Forelimb muscle (tissue), 1 donor: Measurements from ENCODE around the gene FZR1. TPM values are rescaled to one million over a fixed set of nuclear protein-coding genes. Genes with fewer than 3 reads are reported as not detected.
"Not testable (repeated sequence)": the region's sequence is repeated elsewhere in the genome, so short reads cannot be mapped to it uniquely, and the experiment has no call there.

ENCODE experiments used
- DNase-seq: peaks from one replicate; pipeline ENCODE4 v3.0.0-alpha.2; 2013; ENCODE audit warnings: low read depth
- polyA plus RNA-seq: library from polyadenylated mRNA; unstranded; fragments of 120-200 nt; gene quantifications from one replicate; pipeline ENCODE4 v1.2.1, GENCODE V29; 2013; ENCODE audit not compliant: insufficient read length

The FZR1 gene
- polyA plus RNA-seq, 1 donor, result 26.9 TPM

DNA sequence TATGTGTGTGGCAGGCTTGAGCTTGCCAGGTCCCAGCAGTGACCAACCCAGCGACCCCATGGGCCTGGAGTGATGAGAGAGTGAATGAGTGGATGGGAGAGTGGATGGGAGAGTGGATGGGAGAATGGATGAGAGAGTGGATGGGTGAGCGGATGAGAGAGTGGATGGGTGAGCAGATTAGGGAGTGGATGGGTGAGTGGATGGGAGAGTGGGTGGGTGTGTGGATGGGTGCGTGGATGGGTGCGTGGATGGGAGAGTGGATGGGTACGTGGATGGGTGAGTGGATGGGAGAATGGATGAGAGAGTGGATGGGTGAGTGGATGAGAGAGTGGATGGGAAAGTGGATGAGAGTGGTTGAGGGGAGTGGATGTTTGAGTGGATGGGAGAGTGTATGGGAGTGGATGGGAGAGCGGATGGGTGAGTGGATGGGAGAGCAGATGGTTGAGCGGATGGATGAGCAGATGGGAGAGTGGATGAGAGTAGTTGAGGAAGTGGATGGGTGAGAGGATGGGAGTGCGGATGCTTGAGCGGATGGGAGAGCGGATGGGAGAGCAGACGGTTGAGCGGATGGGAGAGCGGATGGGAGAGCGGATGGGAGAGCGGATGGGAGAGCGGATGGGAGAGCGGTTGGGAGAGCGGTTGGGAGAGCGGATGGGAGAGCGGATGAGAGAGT is 22.6 kb downstream of the FZR1 start:
- no peak for DNase-seq

DNA sequence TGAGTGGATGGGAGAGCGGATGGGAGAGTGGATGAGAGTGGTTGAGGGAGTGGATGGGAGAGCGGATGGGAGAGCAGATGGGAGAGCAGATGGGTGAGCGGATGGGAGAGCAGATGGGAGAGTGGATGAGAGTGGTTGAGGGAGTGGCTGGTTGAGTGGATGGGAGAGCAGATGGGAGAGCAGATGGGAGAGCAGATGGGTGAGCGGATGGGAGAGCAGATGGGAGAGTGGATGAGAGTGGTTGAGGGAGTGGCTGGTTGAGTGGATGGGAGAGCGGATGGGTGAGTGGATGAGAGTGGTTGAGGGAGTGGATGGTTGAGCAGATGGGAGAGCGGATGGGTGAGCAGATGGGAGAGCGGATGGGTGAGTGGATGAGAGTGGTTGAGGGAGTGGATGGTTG is 23.2 kb downstream of the FZR1 start:
- not testable (repeated sequence) for DNase-seq

DNA sequence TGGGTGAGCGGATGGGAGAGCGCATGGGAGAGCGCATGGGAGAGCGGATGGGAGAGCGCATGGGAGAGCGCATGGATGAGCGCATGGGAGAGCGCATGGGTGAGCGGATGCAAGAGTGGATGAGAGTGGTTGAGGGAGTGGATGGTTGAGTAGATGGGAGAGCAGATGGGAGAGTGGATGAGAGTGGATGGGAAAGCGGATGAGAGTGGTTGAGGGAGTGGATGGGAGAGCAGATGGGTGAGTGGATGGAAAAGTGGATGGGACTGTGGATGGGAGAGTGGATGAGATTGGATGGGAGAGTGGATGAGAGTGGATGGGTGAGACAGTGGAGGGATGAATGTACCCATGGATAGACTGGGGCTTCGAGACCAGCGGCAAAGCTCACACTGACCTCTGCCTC is 24.3 kb downstream of the FZR1 start:
- DNase-seq, result no peak

DNA sequence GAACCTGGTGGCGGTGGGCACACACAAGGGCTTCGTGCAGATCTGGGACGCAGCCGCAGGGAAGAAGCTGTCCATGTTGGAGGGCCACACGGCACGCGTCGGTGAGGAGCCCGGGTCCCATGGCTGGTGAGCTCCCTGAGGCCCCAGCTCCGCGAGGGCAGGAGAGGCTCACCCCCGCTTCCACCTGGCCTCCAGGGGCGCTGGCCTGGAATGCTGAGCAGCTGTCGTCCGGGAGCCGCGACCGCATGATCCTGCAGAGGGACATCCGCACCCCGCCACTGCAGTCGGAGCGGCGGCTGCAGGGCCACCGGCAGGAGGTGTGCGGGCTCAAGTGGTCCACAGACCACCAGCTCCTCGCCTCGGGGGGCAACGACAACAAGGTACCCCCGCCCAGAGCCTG is 25.6 kb downstream of the FZR1 start:
- DNase-seq, result no peak

DNA sequence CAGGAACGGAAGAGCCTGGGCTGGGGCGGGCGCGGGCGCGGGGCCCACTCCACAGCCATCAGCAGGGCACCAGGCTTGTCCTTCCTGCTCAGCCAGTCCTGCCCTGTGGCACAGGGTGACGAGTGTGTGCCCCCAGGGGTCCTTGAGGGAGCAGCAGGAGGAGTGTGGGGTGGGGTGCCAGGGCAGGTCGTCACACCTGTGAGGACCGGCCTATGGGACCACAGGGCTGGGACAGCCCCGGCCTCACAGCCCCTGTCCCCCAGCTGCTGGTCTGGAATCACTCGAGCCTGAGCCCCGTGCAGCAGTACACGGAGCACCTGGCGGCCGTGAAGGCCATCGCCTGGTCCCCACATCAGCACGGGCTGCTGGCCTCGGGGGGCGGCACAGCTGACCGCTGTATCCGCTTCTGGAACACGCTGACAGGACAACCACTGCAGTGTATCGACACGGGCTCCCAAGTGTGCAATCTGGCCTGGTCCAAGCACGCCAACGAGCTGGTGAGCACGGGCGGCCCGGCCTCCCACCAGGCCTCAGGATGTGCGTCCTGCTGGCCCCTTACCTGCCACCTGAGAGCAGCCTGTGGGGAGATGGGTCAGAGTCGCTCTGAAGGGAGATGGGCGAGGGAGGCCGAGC is 26.2 kb downstream of the FZR1 start:
- DNase-seq, result no peak

DNA sequence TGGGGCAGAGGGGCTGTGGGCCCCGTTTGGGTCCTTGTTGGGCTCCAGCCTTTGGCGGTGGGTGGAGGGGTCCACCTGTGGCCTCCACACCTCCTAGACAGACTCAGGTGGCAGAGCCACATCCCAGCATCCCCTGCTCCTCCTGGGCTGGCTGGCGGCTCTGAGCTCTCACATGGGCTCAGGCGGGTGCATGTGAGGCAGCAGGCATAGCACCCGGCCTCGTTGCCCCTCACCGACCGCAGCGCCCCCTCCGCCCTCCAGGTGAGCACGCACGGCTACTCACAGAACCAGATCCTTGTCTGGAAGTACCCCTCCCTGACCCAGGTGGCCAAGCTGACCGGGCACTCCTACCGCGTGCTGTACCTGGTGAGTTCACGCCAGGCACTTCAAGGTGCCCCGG is 26.9 kb downstream of the FZR1 start:
- no peak for DNase-seq

DNA sequence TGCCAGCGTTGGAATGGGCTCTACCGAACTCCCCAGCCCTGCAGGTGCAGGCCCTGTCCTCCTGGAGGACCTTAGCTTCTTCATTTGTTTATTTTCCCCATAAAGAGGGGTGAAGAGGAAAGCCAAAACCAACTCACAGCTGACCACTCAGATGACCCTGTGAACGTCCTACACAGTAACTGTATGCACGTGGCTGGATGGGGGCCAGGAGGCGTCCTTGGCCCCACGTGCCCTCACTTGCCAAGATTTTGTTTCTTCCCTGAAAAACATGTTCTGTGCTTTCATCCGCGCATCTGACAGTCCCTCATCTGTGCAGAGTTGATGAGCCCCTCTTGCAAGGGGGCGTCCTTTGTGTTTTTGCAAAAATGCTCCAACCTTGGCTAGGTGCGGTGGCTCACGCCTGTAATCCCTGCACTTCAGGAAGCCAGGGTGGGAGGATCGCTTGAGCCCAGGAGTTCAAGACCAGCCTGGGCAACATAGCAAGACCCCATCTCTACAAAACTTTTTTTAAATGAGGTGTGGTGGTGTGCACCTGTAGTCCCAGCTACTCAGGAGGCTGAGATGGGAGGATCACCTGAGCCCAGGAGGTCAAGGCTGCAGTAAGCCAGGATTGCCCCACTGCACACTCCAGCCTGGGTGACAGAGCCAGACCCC is 27.6 kb downstream of the FZR1 start:
- DNase-seq, result no peak

DNA sequence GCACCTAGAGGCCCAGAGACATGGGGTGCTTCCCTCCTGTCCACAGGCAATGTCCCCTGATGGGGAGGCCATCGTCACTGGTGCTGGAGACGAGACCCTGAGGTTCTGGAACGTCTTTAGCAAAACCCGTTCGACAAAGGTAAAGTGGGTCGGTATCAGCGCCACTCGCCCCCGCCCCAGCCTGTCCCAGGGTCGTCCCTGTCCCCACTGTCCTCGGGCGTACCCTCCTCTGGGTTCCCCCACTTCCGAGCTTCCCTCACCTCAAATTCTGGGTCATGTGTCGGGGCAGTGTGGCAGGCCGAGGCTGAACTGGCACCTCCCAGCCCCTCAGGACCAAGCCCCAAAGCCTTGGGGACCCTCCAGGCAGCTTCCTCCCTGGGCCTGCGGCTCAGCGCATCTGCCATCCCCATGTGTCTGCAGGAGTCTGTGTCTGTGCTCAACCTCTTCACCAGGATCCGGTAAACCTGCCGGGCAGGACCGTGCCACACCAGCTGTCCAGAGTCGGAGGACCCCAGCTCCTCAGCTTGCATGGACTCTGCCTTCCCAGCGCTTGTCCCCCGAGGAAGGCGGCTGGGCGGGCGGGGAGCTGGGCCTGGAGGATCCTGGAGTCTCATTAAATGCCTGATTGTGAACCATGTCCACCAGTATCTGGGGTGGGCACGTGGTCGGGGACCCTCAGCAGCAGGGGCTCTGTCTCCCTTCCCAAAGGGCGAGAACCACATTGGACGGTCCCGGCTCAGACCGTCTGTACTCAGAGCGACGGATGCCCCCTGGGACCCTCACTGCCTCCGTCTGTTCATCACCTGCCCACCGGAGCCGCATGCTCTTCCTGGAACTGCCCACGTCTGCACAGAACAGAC is 28.5 kb downstream of the FZR1 start:
- no peak for DNase-seq

DNA sequence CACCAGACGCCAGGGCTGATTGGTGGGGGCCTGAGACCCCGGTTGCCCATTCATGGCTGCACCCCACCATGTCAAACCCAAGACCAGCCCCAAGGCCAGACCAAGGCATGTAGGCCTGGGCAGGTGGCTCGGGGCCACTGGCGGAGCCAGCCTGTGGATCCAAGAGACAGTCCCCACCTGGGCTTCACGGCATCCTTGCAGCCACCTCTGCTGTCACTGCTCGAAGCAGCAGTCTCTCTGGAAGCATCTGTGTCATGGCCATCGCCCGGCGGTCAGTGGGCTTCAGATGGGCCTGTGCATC is 29.1 kb downstream of the FZR1 start:
- no peak for DNase-seq

DNA sequence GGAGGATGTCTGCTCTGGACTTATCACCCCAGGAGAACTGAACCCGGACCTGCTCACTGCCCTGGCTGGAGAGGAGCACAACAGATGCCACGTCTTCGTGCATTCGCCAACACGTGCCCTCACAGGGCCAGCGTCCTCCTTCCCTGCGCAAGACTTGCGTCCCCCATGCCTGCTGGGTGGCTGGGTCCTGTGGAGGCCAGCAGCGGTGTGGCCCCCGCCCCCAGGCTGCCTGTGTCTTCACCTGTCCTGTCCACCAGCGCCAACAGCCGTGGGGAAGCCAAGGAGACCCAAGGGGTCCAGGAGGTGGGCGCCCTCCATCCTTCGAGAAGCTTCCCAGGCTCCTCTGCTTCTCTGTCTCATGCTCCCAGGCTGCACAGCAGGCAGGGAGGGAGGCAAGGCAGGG is 29.5 kb downstream of the FZR1 start:
- no peak for DNase-seq

DNA sequence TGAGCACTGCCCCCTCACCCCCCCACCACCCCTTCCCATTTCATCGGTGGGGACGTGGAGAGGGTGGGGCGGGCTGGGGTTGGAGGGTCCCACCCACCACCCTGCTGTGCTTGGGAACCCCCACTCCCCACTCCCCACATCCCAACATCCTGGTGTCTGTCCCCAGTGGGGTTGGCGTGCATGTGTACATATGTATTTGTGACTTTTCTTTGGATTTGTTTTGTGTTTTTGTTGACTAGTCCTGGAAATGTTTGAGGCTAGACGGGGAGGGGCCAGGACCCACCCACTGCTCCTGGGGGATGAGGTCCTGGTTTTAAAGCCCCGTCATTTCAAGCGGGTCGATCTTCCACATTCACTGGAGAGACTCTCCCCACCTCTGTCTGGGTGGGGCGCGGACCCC is 29.9 kb downstream of the FZR1 start:
- DNase-seq, result no peak

DNA sequence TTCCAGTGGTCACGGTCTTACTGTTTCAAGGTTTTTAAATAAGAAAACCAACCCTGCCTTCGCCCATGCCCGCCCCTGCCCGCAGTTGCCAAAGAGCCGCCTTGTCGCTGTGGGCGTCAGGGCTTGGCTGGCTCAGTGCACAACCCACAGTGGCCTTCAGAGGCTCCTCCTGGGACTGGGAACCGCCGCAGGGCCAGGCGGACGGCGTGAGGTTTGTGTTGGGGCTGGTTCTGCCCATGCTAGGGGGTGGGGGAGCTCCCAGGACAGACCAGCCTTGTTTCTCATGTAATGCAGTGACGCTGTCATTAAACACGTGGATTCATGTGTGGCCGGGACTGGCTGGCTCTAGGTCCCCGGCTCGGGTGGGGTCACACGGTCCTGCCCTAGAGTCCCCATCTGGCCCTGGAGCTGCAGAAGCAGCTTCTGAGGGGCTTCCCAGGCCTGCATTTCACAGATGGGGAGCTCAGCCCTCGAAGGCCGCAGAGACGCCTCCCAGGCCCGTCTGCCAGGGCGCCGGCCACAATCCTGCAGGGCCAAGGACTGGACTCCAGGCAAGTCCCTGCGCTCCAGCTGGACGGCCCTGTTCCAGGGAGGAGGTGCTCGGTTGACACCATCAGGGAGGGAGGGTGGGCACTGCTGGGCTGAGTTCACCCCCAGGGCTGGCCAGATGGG is 30.5 kb downstream of the FZR1 start:
- DNase-seq, result no peak

DNA sequence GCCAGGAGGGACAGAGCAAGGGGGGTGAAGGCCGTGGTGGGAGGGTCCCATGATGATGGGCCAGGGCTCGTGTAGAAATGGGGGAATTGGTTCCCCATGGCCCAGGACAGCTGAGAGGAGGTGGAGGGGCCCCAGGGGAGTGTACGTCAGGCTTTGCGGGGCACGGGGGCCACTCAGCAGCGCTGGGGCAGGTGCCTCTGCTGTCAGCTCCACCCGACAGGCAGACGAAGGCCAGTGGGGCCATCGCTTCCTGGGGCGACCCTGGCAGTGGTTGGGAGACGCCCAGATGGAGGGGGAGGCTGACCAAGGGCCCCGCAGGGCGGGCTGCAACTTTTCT is 31.0 kb downstream of the FZR1 start:
- no peak for DNase-seq

DNA sequence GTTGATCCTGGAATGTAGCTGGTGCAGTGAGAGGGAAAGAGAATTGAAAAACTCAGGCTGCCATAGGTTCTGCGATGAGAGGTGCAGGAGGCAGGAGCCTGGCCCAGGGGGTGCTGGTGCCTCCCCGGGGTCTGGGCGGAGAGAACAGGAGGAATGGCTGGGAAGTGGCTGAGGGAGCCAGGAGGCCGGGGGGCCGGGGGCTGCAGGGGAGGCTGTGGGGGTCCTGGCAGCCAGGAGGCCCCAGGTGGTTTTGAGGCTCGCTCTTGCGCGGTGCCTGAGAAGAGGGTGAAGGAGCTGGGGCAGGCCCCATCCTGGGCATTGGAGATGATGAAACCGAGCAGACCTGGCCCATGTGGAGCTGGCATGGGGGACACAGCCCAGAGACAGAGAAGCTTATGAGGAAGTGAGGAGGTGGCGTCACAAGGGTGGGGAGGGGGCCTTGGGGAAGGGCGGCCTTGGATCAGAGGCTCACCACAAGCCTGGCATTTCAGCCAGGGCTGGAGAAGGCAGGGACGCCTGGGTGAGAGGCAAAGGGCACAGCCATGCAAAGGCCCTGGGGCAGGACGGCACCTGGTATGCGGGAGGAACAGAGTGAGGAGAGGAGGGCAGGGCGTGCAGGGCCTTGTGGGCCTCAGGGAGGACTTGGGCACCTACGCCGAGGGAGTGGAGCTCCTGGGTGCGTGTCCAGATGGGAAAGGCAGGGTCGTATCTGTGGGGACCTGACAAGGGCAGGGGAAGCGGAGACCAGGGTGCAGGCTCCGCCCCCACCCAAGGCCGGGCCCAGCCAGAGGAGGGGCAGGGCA is 31.5 kb downstream of the FZR1 start:
- DNase-seq, result no peak

DNA sequence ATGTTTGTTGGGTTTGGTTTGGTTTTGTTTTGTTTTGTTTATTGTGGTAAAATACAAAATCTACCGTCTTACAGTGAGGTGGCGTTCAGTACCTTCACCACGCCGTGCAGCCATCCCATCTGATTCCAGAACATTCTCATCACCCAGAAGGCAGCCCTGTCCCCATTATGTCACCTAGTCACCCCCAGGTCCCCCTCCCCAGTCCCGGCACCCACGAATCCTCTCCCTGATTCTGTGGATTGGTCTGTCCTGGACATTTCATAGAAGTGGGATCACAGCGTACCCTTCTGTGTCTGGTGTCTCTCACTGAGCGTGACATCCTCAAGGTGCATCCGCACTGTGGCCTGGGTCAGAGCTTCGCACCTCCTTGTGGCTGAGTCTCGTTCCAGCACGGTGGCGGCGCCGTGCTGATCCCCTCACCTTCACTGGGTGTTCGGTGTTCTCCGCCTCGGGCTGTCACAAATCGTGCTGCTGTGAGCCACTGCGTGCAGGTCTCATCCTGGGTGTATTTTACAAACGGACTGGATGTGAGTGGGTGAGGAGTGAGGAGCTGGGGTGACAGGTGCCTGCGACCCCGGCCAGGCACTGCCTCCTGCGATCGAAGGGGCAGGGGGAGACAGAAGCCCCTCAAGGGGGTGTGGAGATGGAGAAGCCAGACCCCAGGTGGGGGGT is 32.3 kb downstream of the FZR1 start:
- no peak for DNase-seq

DNA sequence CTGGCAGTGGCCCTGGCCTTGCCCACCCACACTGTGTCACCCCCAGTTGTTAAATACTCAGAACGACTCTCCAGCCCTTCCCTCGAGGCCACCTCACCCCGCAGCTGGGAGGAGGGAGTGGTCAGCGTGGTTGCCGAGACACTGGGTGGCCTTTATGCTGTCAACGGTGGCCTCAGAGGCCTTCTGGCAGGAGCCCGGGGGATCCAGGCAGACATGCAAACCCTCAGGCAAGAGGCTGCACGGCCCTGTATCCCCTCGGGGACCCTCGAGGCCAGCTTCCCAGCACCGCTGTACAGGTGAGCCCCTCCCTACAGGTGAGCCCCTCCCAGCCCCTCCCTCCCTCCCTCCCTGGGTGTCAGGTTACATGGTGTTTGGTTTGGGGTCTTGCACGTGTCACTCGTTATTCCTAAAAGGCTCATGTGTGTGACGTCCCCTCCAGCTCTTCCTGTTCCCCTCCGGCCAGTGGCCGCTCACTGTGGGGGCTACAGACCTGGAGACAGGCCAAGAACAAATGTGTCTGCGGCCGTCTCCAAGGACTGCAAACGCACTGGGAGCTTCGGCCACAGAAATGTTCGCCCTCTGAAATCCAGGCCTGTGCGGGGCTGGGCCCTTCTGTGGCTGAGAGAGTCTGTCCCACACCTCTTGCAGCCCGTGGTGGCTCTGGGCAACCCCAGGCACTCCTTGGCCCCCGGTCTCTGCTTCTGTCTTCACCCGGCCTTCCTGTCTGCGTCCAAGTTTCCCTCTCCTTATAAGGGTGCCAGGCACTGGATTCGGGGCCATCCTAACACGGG is 33.0 kb downstream of the FZR1 start, which contains the start of gene TEKTIP1:
TSS of gene TEKTIP1 (plus strand) at position 210 of the 791 bp plus-strand sequence. CDS start at position 214, 4 bp downstream.
- no peak for DNase-seq

DNA sequence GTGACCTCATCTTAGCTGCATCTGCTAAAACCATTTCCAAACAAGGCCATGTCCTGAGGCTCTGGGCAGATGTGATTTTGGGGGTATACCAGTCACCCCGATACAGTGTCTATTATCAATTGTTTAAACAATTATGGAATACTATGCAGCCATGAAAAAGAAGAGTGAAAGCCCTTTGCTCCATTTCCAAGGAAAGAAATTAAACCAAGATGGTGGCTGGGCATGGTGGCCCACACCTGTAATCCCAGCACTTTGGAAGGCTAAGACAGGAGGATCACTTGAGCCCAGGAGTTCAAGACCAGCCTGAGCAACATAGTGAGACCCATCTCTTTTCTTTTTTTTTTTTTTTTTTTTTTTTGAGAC is 33.6 kb downstream of the FZR1 start:
- no peak for DNase-seq

DNA sequence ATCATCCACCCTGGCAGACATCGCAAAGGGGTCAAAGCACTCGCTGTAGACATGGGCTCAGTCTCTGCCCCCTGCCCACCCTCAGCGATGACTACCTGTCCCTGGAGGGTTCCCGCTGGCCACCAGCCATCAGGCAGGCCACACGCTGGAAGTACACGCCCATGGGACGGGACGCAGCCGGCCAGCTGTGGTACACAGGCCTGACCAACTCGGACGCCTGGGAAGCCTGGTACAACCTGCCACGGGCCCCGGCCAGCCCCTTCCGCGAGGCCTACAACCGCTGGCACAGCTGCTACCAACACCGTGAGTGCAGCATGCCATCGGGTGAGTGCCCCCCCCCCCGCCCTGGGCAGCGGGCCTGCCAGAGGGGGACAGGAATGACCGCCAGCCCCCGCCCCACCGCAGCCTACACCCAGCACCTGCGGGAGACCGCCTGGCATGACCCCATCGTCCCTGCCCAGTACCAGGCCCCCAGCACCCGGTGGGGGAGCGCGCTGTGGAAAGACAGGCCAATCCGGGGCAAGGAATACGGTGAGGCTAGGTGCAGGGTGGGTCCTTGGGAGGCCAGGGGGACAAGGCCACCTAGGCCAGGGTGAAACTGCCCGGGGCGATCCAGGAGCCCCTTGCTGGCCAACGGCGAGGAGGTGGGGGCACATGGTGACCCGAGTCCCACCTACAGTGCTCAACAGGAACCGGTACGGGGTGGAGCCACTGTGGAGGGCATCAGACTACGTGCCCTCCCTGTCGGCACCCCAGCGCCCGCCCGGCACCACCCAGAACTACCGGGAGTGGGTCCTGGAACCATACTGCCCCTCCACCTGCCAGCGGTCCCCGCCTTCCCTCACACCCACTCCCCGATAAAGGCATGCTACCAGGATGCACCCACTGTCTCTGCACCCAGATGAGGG is 37.3 kb downstream of the FZR1 start:
- DNase-seq, result no peak

DNA sequence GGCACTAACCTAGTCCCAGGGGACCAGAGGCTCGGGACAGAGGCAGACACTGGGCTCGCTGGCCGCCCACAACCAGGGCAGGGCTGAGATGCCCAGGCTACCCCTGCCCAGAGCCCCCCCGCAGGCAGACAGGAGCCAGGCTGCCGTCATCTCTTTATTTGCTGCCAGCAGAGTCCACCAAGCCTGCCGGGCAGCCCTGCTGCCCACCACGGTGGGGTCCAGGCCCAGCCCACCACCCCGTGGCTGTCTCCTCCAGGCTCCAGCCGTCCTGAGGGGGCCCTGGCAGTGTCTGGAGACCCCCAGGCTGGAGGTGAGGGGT is 37.9 kb downstream of the FZR1 start:
- DNase-seq, result no peak
